Stomach (tissue), 4 donors: Measurements from ENCODE around the gene DIDO1.

ENCODE experiments used
- EP300 ChIP-seq: sonication (generic); formaldehyde crosslinking; IDR thresholded peaks from one replicate; pipeline ENCODE4 v1.6.1; 2017; ENCODE audit warnings: antibody characterized with exemption
- POLR2A ChIP-seq, 4 donors: fragments of 450-650 bp; IDR thresholded peaks; one replicate each; pipeline ENCODE4 v1.6.1; 2016; ENCODE audit warnings: antibody characterized with exemption in 4 of 4, control low read depth in 2 of 4, mild to moderate bottlenecking in 1 of 4, moderate library complexity in 1 of 4
- POLR2AphosphoS5 ChIP-seq, 3 donors: sonication (generic); formaldehyde crosslinking; IDR thresholded peaks; one replicate each; pipeline ENCODE4 v1.6.1; 2016; ENCODE audit warnings: antibody characterized with exemption in 3 of 3
- TF ChIP-seq, protein P1 (sequence below), 7 experiments: fragments of 450-650 bp in 4 of 7; fragments of 200-600 bp in 3 of 7; sonication (generic) in 3 of 7; IDR thresholded peaks; one replicate each; pipeline ENCODE4 v1.5.1; 2016 to 2019; ENCODE audit warnings: antibody characterized with exemption in 7 of 7, control low read depth in 2 of 7, mild to moderate bottlenecking in 1 of 7

DNA sequence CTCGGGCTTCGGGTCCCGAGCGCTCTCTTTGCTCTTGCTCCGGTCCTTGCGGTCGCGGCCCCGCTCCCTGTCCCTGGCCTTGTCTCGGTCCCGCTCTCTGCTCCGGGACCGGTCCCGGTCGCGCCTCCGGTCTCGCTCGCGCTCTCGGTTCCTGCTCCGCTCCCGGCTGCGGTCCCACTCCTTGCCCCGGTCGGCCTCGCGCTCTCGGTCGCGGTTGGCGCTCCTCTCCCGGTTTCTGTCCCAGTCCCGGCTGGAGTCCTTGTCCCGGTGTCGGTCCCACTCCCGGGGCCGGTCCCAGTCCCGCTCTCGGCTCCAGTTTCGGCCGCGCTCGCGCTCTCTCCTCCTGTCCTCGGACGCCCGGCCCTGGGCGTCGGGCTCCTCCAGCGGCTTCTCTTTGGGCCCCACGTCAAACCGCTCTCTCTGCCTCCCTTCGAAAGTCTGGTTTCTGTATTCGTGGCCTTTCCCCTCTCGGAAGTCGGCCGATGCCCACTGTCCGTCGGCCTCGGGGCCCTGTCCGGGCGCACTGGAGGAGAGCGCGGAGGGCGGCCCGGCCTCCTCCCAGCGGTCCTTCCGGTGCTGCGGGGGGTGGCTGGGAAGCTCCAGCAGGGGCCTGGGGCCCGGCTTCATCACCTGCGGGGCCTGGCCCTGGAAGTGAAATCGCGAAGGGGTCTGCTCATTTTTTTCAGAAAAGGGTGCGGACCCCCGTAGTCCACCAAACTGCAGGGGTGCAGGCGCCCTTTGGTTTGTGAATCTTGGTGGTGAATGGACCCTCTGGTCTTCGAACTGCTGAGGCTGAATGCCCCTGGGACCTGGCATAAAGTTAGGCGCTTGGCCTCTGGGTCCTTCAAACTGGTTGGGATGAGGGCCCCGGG lies 46.8 kb downstream of the DIDO1 start:
- TF ChIP-seq, protein P1, sequence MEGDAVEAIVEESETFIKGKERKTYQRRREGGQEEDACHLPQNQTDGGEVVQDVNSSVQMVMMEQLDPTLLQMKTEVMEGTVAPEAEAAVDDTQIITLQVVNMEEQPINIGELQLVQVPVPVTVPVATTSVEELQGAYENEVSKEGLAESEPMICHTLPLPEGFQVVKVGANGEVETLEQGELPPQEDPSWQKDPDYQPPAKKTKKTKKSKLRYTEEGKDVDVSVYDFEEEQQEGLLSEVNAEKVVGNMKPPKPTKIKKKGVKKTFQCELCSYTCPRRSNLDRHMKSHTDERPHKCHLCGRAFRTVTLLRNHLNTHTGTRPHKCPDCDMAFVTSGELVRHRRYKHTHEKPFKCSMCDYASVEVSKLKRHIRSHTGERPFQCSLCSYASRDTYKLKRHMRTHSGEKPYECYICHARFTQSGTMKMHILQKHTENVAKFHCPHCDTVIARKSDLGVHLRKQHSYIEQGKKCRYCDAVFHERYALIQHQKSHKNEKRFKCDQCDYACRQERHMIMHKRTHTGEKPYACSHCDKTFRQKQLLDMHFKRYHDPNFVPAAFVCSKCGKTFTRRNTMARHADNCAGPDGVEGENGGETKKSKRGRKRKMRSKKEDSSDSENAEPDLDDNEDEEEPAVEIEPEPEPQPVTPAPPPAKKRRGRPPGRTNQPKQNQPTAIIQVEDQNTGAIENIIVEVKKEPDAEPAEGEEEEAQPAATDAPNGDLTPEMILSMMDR (IDR thresholded peaks at IDR 0.05), result no peak
- TF ChIP-seq POLR2AphosphoS5 (IDR thresholded peaks at IDR 0.05) (no peak), EP300 (no peak), POLR2A (IDR thresholded peaks at IDR 0.05) (no peak)
